ENCODE measurements around the gene PGBD5.

PGBD5 gene

DNA sequence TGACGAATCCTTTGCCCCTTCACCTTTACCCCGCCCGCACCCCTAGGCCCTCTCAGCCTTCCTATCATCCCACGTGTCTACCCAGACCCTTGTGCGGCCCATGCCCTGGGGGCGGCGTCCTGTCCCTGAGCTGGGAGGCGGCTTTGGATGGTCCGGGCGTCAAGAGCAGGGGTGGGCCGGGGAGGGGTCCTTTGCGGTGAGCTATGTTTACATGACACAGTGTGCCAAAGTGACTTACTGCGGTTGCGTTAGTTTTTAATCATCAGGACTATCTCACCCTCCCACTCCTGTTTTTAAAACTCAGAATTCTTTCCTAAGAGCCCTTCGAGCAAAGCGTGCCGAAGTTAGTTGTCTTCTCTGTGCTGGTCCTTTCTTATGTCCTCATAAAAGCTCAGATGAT, 144.6 kb downstream of the PGBD5 start:
- no peak for DNase-seq (ENCODE audit: low read depth in 2 of 2)

DNA sequence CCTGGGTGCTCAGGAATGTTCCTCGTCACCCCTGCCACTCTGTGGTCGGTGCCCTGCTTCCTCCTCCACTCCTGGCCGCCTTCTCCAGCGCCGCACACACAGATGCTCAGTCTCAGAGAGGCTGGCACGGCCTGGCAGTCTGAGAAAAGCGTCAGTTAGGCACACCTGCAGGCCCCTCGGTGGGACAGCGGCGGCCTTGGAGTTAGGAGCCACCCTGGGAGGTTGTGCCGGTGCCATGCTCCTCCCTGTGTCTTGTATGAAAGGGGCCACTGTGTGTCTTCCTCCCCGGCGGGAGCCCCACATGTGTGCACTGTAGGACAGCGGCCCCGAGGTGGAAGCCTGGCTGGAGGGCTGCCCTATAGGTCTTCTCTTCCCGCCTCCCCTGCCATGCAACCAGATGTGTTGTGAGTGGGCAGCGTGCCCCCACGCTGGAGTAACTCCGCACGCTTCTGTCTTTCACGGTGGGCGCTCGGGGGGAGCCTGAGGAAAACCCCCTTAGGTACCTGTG, 145.2 kb downstream of the PGBD5 start:
- no peak for DNase-seq (ENCODE audit: low read depth in 2 of 2)

DNA sequence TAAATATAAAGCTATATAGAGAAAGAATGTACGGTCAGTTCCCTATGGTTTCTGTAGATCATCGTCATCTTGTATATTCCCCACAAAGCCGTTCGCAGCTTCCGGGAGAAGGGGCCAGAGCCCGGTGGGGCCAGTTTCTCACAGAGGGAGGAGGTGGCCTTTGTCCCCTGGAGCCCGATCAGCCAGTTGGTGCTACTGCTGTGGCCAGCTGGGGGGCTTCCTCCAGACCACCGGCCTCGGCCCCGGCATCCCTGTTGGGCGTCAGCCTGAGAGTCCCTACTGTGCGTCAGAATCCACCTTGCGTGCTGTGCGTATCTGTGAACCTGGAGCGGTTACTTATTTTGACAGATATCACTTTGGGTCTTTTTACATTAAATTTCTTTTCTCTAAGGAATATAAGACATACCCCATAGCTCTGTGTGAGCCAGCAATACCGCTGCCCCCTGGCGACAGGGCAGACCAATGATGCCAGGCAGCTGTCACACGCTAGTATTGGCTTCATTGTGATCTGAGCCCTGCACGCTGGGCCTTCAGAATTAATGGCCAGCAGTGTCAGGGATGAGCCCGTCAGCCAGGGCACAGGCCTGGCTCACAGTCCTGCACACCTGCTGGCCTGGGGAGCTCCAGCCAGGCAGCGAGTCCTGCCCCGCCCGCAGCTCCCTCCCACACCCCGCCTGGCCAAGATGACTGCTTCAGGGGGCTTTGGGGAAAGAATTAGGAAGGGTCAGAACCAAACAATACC, 145.9 kb downstream of the PGBD5 start:
- no peak for DNase-seq (ENCODE audit: low read depth in 2 of 2)

- DNase-seq (ENCODE audit: low read depth in 2 of 2): no peak
These were observed 146.6 kb downstream of the PGBD5 start for GRCh38 chr1:230279583-230279945.

GRCh38 chr1:230278871-230279582, 147.1 kb downstream of the PGBD5 start:
- no peak for DNase-seq (ENCODE audit: low read depth in 2 of 2)

- DNase-seq (ENCODE audit: low read depth in 2 of 2): no peak
These were observed 147.8 kb downstream of the PGBD5 start for GRCh38 chr1:230278376-230278775.

DNA sequence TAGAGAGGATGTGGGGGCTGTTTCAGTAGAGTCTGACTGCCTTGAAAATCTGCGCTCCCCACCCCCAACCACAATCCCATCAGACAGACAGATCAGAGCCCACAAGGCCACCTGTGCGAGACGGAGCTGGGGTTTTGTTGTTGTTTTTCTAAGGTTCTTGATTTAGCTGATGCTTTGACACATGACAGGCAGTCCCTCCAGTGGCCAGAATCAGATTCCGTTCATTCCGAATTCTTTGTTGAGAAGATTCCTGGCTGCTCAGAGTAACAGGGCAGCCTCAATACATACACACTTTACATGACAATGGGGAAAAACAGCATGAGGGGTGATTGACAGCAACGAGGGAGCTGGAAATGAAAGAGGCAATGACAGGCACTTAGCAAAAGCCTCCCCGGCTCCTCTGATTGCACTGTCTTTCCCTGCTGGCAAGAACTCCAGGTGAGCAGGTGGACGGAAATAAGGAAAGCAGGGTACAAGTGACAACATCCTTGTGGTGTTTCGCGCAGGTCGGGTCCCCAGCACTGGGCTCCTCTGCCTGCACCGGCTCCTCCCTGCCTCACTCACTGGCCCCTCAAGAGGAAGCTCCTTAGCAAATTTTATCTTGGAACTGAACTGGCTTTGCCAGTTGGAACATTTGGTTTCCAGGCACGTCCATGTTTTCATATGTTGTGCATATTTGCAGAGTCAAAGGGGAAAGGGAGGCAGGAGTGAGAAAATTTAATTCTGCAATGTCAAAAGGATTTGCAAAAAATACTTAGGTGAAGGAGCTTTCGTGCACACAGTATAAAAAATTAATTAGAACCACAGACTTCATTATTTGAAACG, 148.7 kb downstream of the PGBD5 start:
- DNase-seq (ENCODE audit: low read depth in 2 of 2): no peak

DNA sequence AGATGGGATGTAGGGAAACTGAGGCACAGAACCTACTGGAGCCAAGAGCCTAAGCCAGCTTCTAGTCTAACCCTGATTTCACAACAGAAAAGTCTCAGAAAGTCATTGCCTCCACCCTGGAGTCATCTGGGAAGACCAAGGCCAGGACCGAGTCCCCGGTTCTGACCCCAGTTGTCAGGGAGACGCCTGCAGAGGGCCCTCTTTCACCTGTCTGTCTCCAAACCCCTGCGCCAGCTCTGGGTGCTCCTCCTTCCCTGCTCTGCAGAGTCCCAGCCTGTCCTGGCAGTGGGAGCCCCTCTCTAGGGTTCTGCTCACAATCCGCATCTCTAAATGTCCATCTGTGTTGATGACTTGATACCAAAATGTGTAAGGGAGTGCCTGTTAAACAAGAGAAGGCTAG, 149.7 kb downstream of the PGBD5 start:
- no peak for DNase-seq (ENCODE audit: low read depth in 2 of 2)

DNA sequence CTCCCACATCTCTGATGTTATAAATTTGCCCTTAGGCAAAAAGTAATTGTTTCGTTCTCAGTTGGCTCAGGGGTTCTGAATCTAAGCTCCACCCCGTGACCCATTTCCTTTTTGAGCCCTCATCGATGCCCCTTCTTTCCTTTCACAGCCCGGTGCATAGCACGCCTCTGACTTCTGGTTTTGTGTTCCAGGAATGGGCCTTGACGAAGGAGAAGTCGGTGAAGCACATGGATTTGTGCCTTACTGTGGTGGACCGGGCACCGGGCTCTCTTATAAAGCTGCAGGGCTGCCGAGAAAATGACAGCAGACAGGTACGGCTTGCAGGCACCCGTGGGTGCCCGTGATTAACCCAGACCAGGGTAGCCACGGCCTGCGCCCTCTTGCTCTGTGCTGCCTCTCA, 151.9 kb downstream of the PGBD5 start:
- no peak for DNase-seq (ENCODE audit: low read depth in 2 of 2)

DNA sequence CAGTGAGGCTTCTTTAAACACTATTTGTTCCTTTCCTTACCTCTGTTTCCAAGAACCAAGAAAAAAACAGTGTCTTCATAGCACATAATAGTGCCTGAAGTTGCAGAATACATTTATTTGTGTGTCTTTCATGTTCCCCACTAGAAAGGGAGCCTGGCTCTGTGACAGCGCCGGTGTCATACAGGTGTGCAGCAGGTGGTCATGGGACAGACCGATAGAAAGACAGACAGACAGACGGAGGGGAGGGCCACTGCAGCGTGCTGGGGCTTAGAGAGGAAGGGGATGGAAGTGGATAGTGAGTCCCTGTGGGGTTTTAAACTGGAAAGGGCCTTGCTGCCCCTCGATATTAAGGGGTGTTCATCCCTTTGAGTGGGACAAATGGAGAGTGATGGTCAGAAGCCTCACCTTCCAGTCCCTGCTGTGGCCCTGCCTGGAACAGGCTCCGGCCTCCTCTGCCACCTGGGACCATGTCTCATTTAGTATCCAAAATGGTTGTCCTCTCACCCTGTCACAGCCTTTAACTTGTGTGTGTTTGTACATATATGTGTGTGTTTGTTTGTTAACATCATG, 152.9 kb downstream of the PGBD5 start:
- no peak for DNase-seq (ENCODE audit: low read depth in 2 of 2)

DNA sequence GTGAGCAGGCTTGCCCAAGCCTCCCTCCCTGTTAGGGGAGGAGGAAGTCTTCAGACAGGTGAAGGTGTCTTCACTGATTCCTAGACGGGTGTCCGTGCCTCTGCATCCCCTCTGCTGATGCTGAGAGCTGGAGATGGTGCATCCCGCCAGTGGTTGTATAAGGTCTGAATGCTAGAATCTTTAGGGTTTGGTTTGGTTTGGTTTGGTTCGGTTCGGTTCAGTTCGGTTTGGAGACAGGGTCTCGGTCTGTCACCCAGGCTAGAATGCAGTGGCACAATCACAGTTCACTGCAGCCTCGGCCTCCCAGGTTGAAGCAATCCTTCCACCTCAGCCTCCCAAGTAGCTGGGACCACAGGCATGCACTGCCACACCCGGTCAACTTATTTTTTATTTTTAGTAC, 153.6 kb downstream of the PGBD5 start:
- no peak for DNase-seq (ENCODE audit: low read depth in 2 of 2)

DNA sequence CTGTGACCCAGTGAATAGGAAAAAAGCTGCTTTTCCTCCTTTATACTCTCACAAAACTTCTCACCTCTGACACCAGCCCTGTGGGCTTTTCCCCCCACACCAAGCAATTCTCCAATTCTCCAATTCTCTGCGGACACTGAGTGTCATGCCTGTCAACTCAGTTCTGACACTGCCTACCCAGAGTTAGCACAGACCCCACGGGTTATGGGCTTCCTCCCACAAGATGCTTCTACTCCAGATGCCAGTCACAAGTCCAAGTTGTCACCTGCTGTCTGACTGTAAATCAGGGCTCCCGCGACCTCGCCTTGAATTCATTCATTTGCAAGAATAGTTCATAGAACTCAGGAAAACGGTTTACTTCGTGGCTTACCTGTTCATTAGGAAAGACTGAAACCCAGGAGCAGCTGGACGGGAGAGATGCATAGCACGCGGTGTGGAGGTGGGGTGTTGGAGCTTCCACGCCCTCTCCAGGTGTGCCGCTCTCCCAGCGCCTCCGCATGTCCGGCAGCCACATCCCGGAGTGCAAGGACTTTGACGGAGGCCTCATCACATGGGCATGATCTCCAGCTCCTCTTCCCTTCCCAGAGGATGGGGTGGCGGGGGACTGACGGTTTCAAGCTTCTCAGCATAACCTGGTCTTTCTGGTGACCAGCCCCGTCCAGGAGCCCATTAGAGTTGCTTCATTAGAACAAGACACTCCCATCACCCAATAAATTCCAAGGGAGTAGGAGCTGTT, 154.7 kb downstream of the PGBD5 start:
- DNase-seq (ENCODE audit: low read depth in 2 of 2): no peak

- DNase-seq (ENCODE audit: low read depth in 2 of 2): no peak
These were observed 155.4 kb downstream of the PGBD5 start for GRCh38 chr1:230270559-230271281.

- DNase-seq (ENCODE audit: low read depth in 2 of 2): no peak
These were observed 156.0 kb downstream of the PGBD5 start for GRCh38 chr1:230270185-230270558.

- DNase-seq (ENCODE audit: low read depth in 2 of 2): no peak
These were observed 157.6 kb downstream of the PGBD5 start for GRCh38 chr1:230268371-230269170.

DNA sequence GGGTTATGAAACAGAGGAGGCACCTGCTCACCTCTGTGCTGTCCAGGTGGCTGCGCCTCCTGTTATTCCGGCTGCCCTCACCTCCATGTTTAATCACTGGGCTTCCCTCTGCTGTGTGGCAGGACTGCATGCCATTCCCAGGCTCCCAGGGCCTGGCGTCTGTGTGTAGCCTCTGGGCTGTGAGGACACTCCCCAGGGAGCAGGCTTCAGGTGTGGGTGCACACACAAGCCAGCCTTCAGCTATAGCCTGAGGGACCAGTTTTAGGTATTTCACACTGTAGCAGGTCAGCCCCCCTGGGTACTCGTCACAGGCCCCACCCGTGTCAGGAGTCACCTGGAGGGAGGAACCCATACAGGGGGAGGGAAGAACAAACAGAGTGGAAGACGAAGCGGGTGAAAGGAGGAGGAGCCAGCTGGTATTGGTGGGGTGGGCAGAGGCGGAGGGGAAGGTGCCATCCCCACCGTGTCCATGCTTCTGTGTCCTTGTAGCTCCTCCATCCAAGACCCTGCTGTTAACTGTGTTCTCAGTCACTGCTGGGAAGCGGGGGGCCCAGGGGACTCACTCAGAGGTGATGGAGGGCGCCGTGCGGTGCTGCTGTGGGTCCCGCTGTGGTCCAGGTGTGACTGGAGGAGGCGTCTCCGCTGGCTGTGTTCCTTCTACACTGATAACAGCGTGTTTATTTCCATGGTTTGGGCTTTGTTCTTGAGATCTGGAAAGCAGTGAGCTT, 158.6 kb downstream of the PGBD5 start:
- no peak for DNase-seq (ENCODE audit: low read depth in 2 of 2)

DNA sequence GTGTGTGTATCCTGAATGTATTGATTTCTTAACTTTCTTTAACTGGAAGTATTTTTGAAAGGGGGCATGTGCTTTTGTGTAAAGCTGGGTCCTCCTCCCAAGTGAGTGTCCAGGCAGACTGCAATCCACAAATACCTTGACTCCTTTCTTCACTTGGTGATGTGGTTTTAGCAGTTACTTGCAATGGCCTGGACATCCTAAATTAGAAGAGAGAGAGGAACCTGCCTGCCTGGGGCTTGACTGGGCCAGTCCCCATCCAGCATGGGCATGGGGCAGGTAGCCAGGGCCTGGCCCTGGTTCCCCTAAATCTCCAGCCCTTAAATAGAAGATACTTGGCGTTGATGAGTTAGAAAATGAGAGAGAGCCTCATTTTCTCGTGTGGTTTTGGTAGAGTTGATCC, 159.7 kb downstream of the PGBD5 start:
- DNase-seq (ENCODE audit: low read depth in 2 of 2): no peak

- DNase-seq (ENCODE audit: low read depth in 2 of 2): no peak
These were observed 160.7 kb downstream of the PGBD5 start for GRCh38 chr1:230265200-230266115.
